SU-DHL-6 (cell line): ENCODE measurements around the gene DNAH3.

Experiments
- H2AFZ ChIP-seq: fragments of 200-600 bp; sonication (generic); 2 replicates; pipeline ENCODE4 v1.6.1; 2014; ENCODE audit warnings: low read depth, mild to moderate bottlenecking, moderate library complexity, mixed read lengths, antibody characterized with exemption, low read length; ENCODE audit not compliant: severe bottlenecking
- H3F3A ChIP-seq: fragments of 200-600 bp; shearing (Covaris generic); 2 replicates; pipeline ENCODE4 v1.6.0; 2016; ENCODE audit warnings: antibody characterized with exemption, mild to moderate bottlenecking; ENCODE audit not compliant: insufficient read depth
- H3K27ac ChIP-seq: fragments of 200-600 bp; sonication (generic); 2 replicates; pipeline ENCODE4 v1.5.1; 2016; ENCODE audit warnings: low read depth, mild to moderate bottlenecking, low read length, moderate library complexity, mixed read lengths
- H3K27me3 ChIP-seq: fragments of 200-600 bp; sonication (generic), shearing (Covaris generic); 2 replicates; pipeline ENCODE4 v1.6.0; 2014; ENCODE audit warnings: mild to moderate bottlenecking, low read length
- H3K36me3 ChIP-seq: fragments of 200-600 bp; sonication (generic); 2 replicates; pipeline ENCODE4 v1.6.1; 2014; ENCODE audit warnings: mild to moderate bottlenecking, low read length, mixed read lengths
- H3K4me2 ChIP-seq: fragments of 300-600, 200-600 bp; shearing (Covaris generic), sonication (generic); 2 replicates; pipeline ENCODE4 v1.6.0; 2014; ENCODE audit warnings: low read length, low read depth, mild to moderate bottlenecking; ENCODE audit not compliant: poor library complexity, severe bottlenecking
- H3K4me3 ChIP-seq: fragments of 200-600 bp; sonication (generic); 2 replicates; pipeline ENCODE4 v1.5.1; 2014; ENCODE audit warnings: antibody characterized with exemption, low read length, mild to moderate bottlenecking, mixed read lengths; ENCODE audit not compliant: insufficient read depth, poor library complexity, severe bottlenecking
- H3K79me2 ChIP-seq: fragments of 200-600 bp; sonication (generic); 2 replicates; pipeline ENCODE4 v1.6.1; 2014; ENCODE audit warnings: mild to moderate bottlenecking, low read length, moderate library complexity; ENCODE audit not compliant: insufficient read depth
- H3K9ac ChIP-seq: fragments of 200-600 bp; sonication (generic); 2 replicates; pipeline ENCODE4 v1.7.0; 2014; ENCODE audit warnings: mild to moderate bottlenecking, low read length
- H3K9me2 ChIP-seq: fragments of 200-600 bp; sonication (generic); replicated peaks from 2 replicates; pipeline ENCODE4 v1.6.1; 2014; ENCODE audit warnings: low read length; ENCODE audit not compliant: insufficient read depth
- H3K9me3 ChIP-seq: fragments of 200-600 bp; sonication (generic); 2 replicates; pipeline ENCODE4 v1.6.1; 2014; ENCODE audit warnings: low read length, mixed read lengths; ENCODE audit not compliant: insufficient read depth
- H4K20me1 ChIP-seq: fragments of 200-600 bp; sonication (generic); 2 replicates; pipeline ENCODE4 v1.6.1; 2014; ENCODE audit warnings: low read depth, mild to moderate bottlenecking, antibody characterized with exemption, low read length, moderate library complexity, mixed read lengths
- CTCF ChIP-seq: fragments of 200-600 bp; sonication (generic); IDR thresholded peaks from one replicate; pipeline ENCODE4 v1.5.1; 2017; ENCODE audit warnings: antibody characterized with exemption, mild to moderate bottlenecking, low read length, moderate library complexity; ENCODE audit not compliant: insufficient read depth, poor library complexity, severe bottlenecking
- EZH2phosphoT487 ChIP-seq: fragments of 200-600 bp; sonication (generic), shearing (Covaris generic); conservative IDR thresholded peaks from 2 replicates; pipeline ENCODE4 v1.6.1; 2018; ENCODE audit warnings: mild to moderate bottlenecking, antibody characterized with exemption, low read length, moderate library complexity, mixed read lengths

DNAH3 gene

GRCh38 chr16:21026846-21027245, 123.8 kb downstream of the DNAH3 start:
- no peak overlapping the region for H2AFZ ChIP-seq
- no peaks in the 10 kb centered on the region for H3K79me2 ChIP-seq
- H3K36me3 ChIP-seq, result no peaks in the 10 kb centered on the region
- H3K27ac ChIP-seq, result no peak overlapping the region
- no peak overlapping the region for H3K4me2 ChIP-seq
- no peak overlapping the region for H3K4me3 ChIP-seq
- no peaks in the 10 kb centered on the region for H4K20me1 ChIP-seq
- TF ChIP-seq EZH2phosphoT487 (no peak), CTCF (no peak)
- no peaks in the 10 kb centered on the region for H3K27me3 ChIP-seq
- H3K9me3 ChIP-seq, result no peaks in the 10 kb centered on the region
- H3K9ac ChIP-seq, result no peak overlapping the region
- H3F3A ChIP-seq, result no peaks in the 10 kb centered on the region
- no peaks in the 10 kb centered on the region for H3K9me2 ChIP-seq

GRCh38 chr16:21023509-21024202, 127.0 kb downstream of the DNAH3 start:
- Histone ChIP-seq H3K27me3 (no peaks in the 10 kb centered on the region), H3K27ac (no peak overlapping the region), H4K20me1 (no peaks in the 10 kb centered on the region), H2AFZ (no peak overlapping the region), H3K9me3 (no peaks in the 10 kb centered on the region), H3K79me2 (no peaks in the 10 kb centered on the region), H3F3A (no peaks in the 10 kb centered on the region), H3K36me3 (no peaks in the 10 kb centered on the region), H3K4me2 (no peak overlapping the region), H3K4me3 (no peak overlapping the region), H3K9ac (no peak overlapping the region), H3K9me2 (no peaks in the 10 kb centered on the region)
- no peak for TF ChIP-seq CTCF
- TF ChIP-seq EZH2phosphoT487, result no peak

- H3K4me2 ChIP-seq, result no peak overlapping the region
- no peaks in the 10 kb centered on the region for H3K79me2 ChIP-seq
- no peak overlapping the region for H3K27ac ChIP-seq
- H2AFZ ChIP-seq, result no peak overlapping the region
- H3K9me2 ChIP-seq, result no peaks in the 10 kb centered on the region
- H3K9me3 ChIP-seq, result no peaks in the 10 kb centered on the region
- H3K4me3 ChIP-seq, result no peak overlapping the region
- H3K36me3 ChIP-seq, result no peaks in the 10 kb centered on the region
- no peaks in the 10 kb centered on the region for H3K27me3 ChIP-seq
- no peak overlapping the region for H3K9ac ChIP-seq
- TF ChIP-seq CTCF, result no peak
- TF ChIP-seq EZH2phosphoT487, result no peak
- H3F3A ChIP-seq, result no peaks in the 10 kb centered on the region
- H4K20me1 ChIP-seq, result no peaks in the 10 kb centered on the region
Measured at GRCh38 chr16:21021316-21021715, 129.3 kb downstream of the DNAH3 start.

GRCh38 chr16:21009815-21010214, 140.8 kb downstream of the DNAH3 start:
- TF ChIP-seq CTCF, result no peak
- TF ChIP-seq EZH2phosphoT487, result no peak

More at GRCh38 chr16:21009815-21010214, 140.8 kb downstream of the DNAH3 start:
- no peaks in the 10 kb centered on the region for H3K79me2 ChIP-seq
- no peak overlapping the region for H3K27ac ChIP-seq
- H2AFZ ChIP-seq, result no peak overlapping the region
- no peaks in the 10 kb centered on the region for H3F3A ChIP-seq
- H3K36me3 ChIP-seq, result no peaks in the 10 kb centered on the region
- H3K9me2 ChIP-seq, result no peaks in the 10 kb centered on the region
- no peak overlapping the region for H3K9ac ChIP-seq
- no peaks in the 10 kb centered on the region for H4K20me1 ChIP-seq
- no peaks in the 10 kb centered on the region for H3K9me3 ChIP-seq
- peaks cover 6% of the 10 kb centered on the region; the same call in 1 of the 2 replicates for H3K27me3 ChIP-seq
- no peak overlapping the region for H3K4me3 ChIP-seq
- H3K4me2 ChIP-seq, result no peak overlapping the region
